ENCODE measurements around the gene MEOX2. TPM values are rescaled to one million over a fixed set of nuclear protein-coding genes. Genes with fewer than 3 reads are reported as not detected.

The MEOX2 gene
- total RNA-seq, 1 experiment from 2014 or later: not detected

- Histone ChIP-seq H3K27me3 (ENCODE audit: insufficient read depth, low read length) (no peaks in the 10 kb centered on the region), H3K27ac (ENCODE audit: low read depth, low read length) (no peak overlapping the region), H3K4me1 (ENCODE audit: control insufficient read depth in 1 of 2, insufficient read depth in 2 of 2, low read length in 2 of 2) (peaks cover 0 to 6% of the 10 kb centered on the region in 2 experiments; a peak in 1 of 4 replicates), H3K9ac (ENCODE audit: low read length) (no peak overlapping the region), H2AFZ (ENCODE audit: low read depth, low read length, poor library complexity, severe bottlenecking) (no peak overlapping the region), H3K4me2 (ENCODE audit: low read length) (peak overlapping the region; percentile 57), H3K79me2 (ENCODE audit: insufficient read depth, low read length) (no peaks in the 10 kb centered on the region), H3K36me3 (ENCODE audit: control insufficient read depth in 1 of 2, insufficient read depth in 2 of 2, low read length in 2 of 2) (no peaks in the 10 kb centered on the region), H3K9me2 (ENCODE audit: insufficient read depth) (no peaks in the 10 kb centered on the region), H4K20me1 (ENCODE audit: insufficient read depth) (no peaks in the 10 kb centered on the region), H3K9me3 (ENCODE audit: control insufficient read depth in 1 of 2, insufficient read depth in 1 of 2, low read depth in 1 of 2, low read length in 2 of 2) (no peaks in the 10 kb centered on the region), H3K4me3 (replicated peaks in 1 of 2; ENCODE audit: low read depth in 1 of 2, low read length in 2 of 2) (no peak overlapping the region)
- CTCF ChIA-PET: no interaction called here
- no peak for TF ChIP-seq RAD21 (IDR thresholded peaks at IDR 0.05; ENCODE audit: low read depth)
- no peak for TF ChIP-seq CBX3 (IDR thresholded peaks at IDR 0.05; ENCODE audit: low read depth)
- no peak for TF ChIP-seq SRF (IDR thresholded peaks at IDR 0.05; ENCODE audit: low read depth)
- TF ChIP-seq FOSL1 (IDR thresholded peaks at IDR 0.05; ENCODE audit: low read depth): no peak
- TF ChIP-seq CTCF (IDR thresholded peaks at IDR 0.05 in 2 of 3, conservative IDR thresholded peaks at IDR 0.05 in 1 of 3; ENCODE audit: borderline replicate concordance in 1 of 3, insufficient read depth in 1 of 3, low read depth in 2 of 3, low read length in 2 of 3): no peak
- TF ChIP-seq ATF3 (IDR thresholded peaks at IDR 0.05): no peak
- TF ChIP-seq ELF1 (IDR thresholded peaks at IDR 0.05; ENCODE audit: borderline replicate concordance, low read depth): no peak
- no peak for TF ChIP-seq EZH2phosphoT487 (IDR thresholded peaks at IDR 0.05; ENCODE audit: borderline replicate concordance)
- TF ChIP-seq SIN3A (IDR thresholded peaks at IDR 0.05; ENCODE audit: low read depth): no peak
- TF ChIP-seq ZNF274 (IDR thresholded peaks at IDR 0.05; ENCODE audit: low read depth, low read length): no peak
- TF ChIP-seq POLR2AphosphoS5 (IDR thresholded peaks at IDR 0.05; ENCODE audit: low read depth, low read length): no peak
- TF ChIP-seq MAX (IDR thresholded peaks at IDR 0.05): no peak
- TF ChIP-seq SP1 (IDR thresholded peaks at IDR 0.05; ENCODE audit: low read depth): no peak
- TF ChIP-seq CEBPB (IDR thresholded peaks at IDR 0.05; ENCODE audit: low read depth): no peak
- TF ChIP-seq TCF7L2 (IDR thresholded peaks at IDR 0.05; ENCODE audit: borderline replicate concordance, extremely low read depth, insufficient read depth, insufficient read length): no peak
- TF ChIP-seq EZH2 (IDR thresholded peaks at IDR 0.05): no peak
- no peak for TF ChIP-seq JUND (IDR thresholded peaks at IDR 0.05)
- no peak for TF ChIP-seq ZFX (IDR thresholded peaks at IDR 0.05)
- no peak for TF ChIP-seq REST (IDR thresholded peaks at IDR 0.05; ENCODE audit: low read depth)
- POLR2A ChIA-PET: no interaction called here
- ATAC-seq (no peak), DNase-seq (ENCODE audit: low read depth, low spot score) (no peak)
- RAD21 ChIA-PET (ENCODE audit: low non-redundant PET in 1 of 2, low total read pairs in 2 of 2, uncharacterized antibody in 2 of 2, unreplicated experiment in 2 of 2): no interaction called here
- BruUV-seq (replicated peaks): no TSS peak
- intact Hi-C loops (cut with micrococcal nuclease): no loop called here
Observed at GRCh38 chr7:15684871-15685270, 1.6 kb downstream of the MEOX2 start.
